ENCODE measurements around the gene SLC16A2.
A peak's percentile ranks its signal among the peaks of the same experiment; 100 is the strongest.

SLC16A2 gene

DNA sequence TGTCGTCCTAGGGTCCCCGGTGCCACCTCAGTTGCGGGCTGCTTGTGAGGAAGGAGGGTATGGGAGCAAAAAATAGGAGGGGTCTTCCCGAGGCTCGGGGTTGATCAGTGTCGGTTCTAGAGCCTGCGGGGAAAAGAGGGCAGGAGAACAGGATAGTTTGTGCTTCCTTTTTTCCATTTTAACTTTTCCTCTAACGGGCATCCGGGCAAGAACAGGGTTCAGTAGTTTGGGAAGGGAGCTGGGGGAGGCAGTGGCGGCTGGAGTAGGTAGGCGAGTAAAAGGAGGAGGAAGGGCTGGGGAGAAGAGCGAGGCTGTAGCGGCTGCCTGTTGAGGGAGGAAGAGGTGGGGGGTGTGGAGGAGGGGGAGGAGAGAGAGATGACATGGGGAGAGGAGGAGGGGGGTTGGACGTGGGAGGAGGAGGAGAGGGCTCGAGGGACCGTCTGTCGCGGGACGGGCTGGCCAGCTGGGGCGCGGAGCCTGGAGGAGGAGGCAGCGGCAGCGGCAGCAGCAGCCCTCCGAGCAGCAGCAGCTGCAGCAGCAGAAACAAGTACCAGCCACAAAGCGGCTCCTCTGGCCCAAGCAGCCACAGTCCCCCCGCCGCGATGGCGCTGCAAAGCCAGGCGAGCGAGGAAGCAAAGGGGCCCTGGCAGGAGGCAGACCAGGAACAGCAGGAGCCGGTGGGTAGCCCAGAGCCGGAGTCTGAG is at the start of gene SLC16A2:
Gene SLC16A2 (plus strand): TSS at position 458 of the 704 bp plus-strand sequence. CDS start 145 bp downstream, at position 603.
- Mint-ChIP-seq H3K27me3 (peaks cover 15% of the 10 kb centered on the region), H3K36me3 (ENCODE audit: low read depth) (no peaks in the 10 kb centered on the region), H3K4me1 (ENCODE audit: low read depth) (peaks cover 13% of the 10 kb centered on the region), H3K27ac (no peak within 1 kb of the TSS), H3K9me3 (no peaks in the 10 kb centered on the region), H3K4me3 (peak within 1 kb of the TSS; percentile 79)

DNA sequence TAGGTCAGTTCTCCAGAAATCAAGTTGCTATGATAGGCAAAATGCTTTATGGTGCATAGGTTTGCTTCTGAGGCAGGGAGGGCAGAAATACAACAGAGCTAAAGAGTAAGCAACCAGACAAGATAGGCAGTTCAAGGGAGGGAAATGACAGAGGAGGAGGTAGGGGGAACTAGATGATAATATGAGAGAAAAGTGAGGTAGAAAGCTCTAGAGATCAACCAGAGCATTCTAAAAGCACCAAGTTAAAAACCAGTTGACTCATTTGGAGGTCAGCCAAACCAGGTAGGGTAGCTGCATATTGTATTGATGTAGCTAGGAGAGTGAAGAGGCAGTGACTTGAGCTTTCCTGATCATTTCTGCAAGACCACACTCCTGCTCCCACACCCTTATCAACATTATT is 49.0 kb upstream of the SLC16A2 start:
- Mint-ChIP-seq H3K4me1 (ENCODE audit: low read depth) (no peaks in the 10 kb centered on the region), H3K27me3 (no peaks in the 10 kb centered on the region), H3K9me3 (no peaks in the 10 kb centered on the region), H3K27ac (peak overlapping the region; percentile 37), H3K4me3 (no peak overlapping the region), H3K36me3 (ENCODE audit: low read depth) (no peaks in the 10 kb centered on the region)

DNA sequence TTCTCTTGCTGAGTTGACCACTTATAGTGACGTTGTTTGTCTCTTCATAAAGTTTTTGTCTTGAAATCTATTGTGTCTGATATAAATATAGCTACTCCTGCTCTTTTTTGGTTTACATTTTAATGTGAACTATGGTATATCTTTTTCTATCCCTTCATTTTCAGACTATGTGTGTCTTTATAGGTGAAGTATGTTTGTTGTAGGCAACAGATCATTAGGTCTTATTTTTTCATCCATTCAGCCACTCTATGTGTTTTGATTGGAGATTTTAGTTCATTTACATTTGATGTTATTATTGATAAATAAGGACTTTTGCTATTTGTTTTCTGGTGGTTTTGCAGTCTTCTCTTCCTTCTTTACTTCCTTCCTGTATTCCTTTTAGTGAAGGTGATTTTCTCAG is 44.0 kb upstream of the SLC16A2 start:
- Mint-ChIP-seq H3K27me3 (no peaks in the 10 kb centered on the region), H3K4me1 (ENCODE audit: low read depth) (no peaks in the 10 kb centered on the region), H3K4me3 (no peak overlapping the region), H3K36me3 (ENCODE audit: low read depth) (no peaks in the 10 kb centered on the region), H3K27ac (no peak overlapping the region), H3K9me3 (no peaks in the 10 kb centered on the region)

DNA sequence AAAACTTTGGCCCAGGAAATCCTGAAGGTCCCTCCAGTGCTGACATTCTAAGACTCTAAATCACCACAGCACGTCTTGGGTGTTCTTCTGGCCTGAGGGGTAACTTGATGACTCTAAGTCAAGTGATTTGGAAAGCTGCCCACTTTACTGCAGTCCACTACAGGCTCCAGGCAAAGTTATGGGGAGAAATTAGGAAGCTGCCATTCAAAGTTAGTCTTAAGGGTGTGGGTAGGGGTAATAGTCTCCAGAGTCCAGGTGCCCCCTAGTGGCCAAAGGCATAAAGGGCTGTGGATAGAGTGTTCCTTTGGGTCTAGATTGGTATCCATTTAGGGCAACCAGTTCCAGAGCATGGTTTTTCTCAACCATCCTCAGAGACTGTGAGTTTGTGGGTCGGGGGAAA is 38.7 kb upstream of the SLC16A2 start:
- H3K27me3 Mint-ChIP-seq = peaks cover 5% of the 10 kb centered on the region
- H3K4me3 Mint-ChIP-seq = no peak overlapping the region
- no peaks in the 10 kb centered on the region for H3K9me3 Mint-ChIP-seq
- H3K36me3 Mint-ChIP-seq (ENCODE audit: low read depth) = no peaks in the 10 kb centered on the region
- H3K27ac Mint-ChIP-seq = no peak overlapping the region
- H3K4me1 Mint-ChIP-seq (ENCODE audit: low read depth) = no peaks in the 10 kb centered on the region

DNA sequence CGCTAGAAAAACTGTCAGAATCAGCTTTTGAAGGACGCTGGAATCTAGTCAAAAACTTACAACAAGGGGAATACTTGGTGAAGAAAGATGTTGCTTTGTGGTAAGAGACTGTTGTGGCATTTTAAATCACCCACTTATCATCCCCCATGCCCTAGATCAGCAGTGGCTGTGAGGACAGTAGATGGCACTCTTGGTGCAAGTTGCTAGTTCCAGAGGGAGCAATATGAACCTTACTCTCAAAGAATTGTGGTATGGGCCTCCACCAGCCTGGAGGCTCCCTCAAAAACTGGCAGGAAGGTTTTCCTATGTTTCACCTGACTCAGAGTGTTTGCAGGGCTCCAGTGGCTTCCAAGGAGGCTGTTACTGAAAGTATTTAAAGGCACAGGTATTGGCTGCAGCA is 37.7 kb upstream of the SLC16A2 start:
- H3K36me3 Mint-ChIP-seq (ENCODE audit: low read depth) = no peaks in the 10 kb centered on the region
- no peak overlapping the region for H3K27ac Mint-ChIP-seq
- peaks cover 5% of the 10 kb centered on the region for H3K27me3 Mint-ChIP-seq
- no peaks in the 10 kb centered on the region for H3K9me3 Mint-ChIP-seq
- H3K4me1 Mint-ChIP-seq (ENCODE audit: low read depth) = no peaks in the 10 kb centered on the region
- H3K4me3 Mint-ChIP-seq = no peak overlapping the region

DNA sequence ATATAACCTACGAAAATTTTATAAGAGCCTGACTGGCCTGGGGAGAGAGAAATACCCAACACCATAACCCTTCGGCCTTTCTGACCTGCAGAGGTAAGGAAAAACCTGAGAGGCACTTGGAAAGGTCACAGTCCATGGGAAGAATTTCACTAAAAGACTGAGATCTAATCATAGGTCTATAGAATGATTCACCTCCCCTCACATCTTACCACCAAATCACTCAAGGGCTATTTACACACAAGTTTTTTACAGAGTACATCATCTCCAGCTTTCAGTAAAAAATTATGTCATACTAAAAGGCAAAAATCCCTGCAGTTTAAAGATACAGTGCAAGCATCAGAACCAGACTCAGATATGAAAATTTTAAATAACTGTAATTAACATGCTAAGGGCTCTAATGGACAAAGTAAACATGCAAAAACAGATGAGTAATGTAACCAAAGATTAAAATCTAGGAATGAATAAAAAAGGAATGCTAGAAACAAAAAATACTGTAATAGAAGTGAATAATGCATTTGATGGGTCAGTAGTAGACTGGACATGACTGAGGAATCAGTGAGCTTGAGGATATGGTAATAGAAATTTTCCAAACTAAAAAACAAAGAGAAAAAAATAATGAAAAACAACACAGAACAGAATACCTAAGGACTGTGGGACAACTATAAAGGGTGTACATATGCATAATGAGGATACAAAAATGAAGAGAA is 32.1 kb upstream of the SLC16A2 start:
- no peaks in the 10 kb centered on the region for H3K36me3 Mint-ChIP-seq (ENCODE audit: low read depth)
- peaks cover 17% of the 10 kb centered on the region for H3K27me3 Mint-ChIP-seq
- H3K27ac Mint-ChIP-seq = no peak overlapping the region
- no peaks in the 10 kb centered on the region for H3K9me3 Mint-ChIP-seq
- H3K4me1 Mint-ChIP-seq (ENCODE audit: low read depth) = no peaks in the 10 kb centered on the region
- H3K4me3 Mint-ChIP-seq = no peak overlapping the region

DNA sequence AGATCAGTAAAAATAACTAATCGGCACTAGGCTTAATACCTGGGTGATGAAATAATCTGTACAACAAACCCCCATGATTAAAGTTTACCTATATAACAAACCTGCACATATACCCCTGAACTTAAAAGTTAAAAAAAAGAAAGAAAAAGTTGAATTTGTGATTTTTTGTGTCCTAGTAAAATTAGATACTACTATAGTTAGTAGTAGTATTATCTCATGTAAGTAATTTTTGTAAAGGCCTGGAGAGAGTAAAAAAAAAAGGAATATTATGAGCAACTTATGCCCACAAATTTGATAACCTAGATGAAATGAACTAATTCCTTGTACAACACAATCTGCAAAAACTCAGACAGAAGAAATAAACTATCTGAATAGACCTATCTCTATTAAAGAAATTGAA is 25.7 kb upstream of the SLC16A2 start:
- no peaks in the 10 kb centered on the region for H3K9me3 Mint-ChIP-seq
- no peak overlapping the region for H3K27ac Mint-ChIP-seq
- no peak overlapping the region for H3K4me3 Mint-ChIP-seq
- no peaks in the 10 kb centered on the region for H3K36me3 Mint-ChIP-seq (ENCODE audit: low read depth)
- no peaks in the 10 kb centered on the region for H3K4me1 Mint-ChIP-seq (ENCODE audit: low read depth)
- H3K27me3 Mint-ChIP-seq = peaks cover 10% of the 10 kb centered on the region

DNA sequence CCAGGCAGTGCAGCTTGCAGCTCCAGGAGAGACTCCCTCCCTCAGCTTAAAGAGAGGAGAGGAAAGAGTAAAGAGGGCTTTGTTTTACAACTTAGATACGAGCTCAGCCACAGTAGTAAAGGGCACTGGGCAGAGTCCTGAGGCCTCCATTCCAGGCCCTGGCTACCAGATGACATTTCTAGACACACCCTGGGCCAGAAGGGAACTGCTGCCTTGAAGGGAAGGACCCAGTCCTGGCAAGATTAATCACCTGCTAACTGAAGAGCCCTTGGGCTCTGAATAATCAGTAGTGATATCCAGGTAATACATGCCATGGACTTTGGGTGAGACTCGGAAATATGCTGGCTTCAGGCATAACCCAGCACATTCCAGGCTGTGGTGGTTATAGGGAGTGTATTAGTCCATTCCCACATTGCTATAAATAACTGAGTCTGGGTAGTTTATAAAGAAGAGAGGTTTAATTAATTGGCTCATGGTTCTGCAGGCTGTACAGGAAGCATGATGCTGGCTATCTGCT is 15.3 kb upstream of the SLC16A2 start:
- Mint-ChIP-seq H3K36me3 (ENCODE audit: low read depth) (no peaks in the 10 kb centered on the region), H3K9me3 (no peaks in the 10 kb centered on the region), H3K27me3 (peaks cover 4% of the 10 kb centered on the region), H3K4me1 (ENCODE audit: low read depth) (no peaks in the 10 kb centered on the region), H3K27ac (no peak overlapping the region), H3K4me3 (no peak overlapping the region)

DNA sequence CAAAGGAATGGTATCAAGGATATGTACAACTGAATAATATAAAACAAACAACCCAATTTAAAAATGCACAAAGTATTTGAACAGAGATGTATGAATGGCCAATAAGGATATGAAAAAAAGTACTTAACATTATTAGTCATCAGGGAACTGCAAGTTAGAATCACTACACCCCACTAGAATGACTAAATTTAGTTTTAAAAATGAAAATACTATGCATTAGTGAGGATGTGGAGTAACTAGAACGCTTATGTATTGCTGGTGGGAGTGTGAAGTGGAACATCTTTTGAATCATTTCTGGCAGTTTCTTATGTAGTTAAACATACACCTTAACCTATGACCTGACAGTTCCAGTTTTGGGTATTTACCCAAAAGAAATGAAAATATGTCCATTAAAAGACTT is 13.0 kb upstream of the SLC16A2 start:
- H3K4me1 Mint-ChIP-seq (ENCODE audit: low read depth) = no peaks in the 10 kb centered on the region
- H3K36me3 Mint-ChIP-seq (ENCODE audit: low read depth) = no peaks in the 10 kb centered on the region
- peaks cover 4% of the 10 kb centered on the region for H3K27me3 Mint-ChIP-seq
- H3K9me3 Mint-ChIP-seq = no peaks in the 10 kb centered on the region
- H3K4me3 Mint-ChIP-seq = no peak overlapping the region
- no peak overlapping the region for H3K27ac Mint-ChIP-seq

DNA sequence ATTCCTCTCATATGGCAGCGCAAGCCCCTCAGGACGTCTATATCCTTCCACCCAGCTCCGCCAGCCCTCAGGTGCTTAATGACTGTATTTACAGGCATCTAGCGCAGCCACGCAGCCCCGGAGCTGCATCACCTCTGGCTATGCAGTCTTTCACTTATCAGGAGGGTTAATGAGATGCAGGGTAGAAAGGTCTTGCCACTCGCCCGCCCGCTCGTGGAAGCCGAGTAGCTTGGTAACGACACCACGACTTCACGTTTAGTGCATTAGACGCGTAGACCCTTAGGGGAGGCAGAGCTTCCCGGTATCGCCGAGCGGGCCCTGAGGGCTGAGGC is 1.5 kb upstream of the SLC16A2 start:
- peaks cover 13% of the 10 kb centered on the region for H3K4me1 Mint-ChIP-seq (ENCODE audit: low read depth)
- no peak overlapping the region for H3K27ac Mint-ChIP-seq
- H3K27me3 Mint-ChIP-seq = peaks cover 19% of the 10 kb centered on the region
- no peaks in the 10 kb centered on the region for H3K9me3 Mint-ChIP-seq
- H3K4me3 Mint-ChIP-seq = peak overlapping the region; percentile 73
- no peaks in the 10 kb centered on the region for H3K36me3 Mint-ChIP-seq (ENCODE audit: low read depth)

DNA sequence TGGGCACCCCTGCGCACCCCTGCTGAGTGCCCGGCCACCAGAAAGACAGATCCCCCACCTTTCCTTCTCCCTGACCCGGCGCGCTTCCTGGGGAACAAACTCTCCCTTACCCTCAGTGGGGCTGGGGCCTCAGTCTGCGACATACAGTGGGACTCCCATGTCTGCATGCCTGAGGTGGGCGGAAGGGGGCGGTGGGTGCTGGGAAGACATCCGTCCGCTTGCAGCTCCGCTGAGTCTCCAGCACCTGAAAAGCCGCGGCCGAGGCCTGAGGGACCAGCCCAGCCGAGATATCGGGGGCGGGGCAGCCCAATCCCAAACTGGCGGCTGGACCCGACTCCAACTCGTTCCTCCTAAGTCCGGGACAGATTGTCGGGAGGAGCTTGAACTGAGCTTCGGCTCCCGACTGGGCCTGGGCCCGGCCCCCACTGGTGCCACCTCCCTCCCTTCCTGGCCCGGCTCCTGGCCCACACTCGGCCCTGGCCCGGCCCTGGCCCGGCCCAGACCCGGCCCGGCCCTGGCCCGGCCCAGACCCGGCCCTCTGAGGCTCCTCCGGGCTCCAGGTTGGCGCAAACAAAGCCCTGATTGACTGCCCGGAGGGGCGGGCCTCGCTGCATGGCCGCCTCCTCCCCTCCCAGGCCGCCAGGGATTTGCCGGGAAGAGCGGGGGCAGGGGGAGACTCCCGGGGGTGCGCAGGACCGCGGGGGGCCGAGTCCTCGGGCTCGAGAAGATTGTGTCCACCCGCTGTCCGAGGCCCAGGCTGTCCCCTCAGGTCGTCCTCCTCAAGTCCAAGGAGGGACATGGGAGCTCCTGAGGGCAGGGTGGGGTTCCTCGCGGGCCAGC is 877 bp upstream of the SLC16A2 start:
- H3K27ac Mint-ChIP-seq = no peak overlapping the region
- H3K36me3 Mint-ChIP-seq (ENCODE audit: low read depth) = no peaks in the 10 kb centered on the region
- H3K9me3 Mint-ChIP-seq = no peaks in the 10 kb centered on the region
- H3K4me1 Mint-ChIP-seq (ENCODE audit: low read depth) = peaks cover 13% of the 10 kb centered on the region
- H3K4me3 Mint-ChIP-seq = peak overlapping the region; percentile 79
- peaks cover 15% of the 10 kb centered on the region for H3K27me3 Mint-ChIP-seq

DNA sequence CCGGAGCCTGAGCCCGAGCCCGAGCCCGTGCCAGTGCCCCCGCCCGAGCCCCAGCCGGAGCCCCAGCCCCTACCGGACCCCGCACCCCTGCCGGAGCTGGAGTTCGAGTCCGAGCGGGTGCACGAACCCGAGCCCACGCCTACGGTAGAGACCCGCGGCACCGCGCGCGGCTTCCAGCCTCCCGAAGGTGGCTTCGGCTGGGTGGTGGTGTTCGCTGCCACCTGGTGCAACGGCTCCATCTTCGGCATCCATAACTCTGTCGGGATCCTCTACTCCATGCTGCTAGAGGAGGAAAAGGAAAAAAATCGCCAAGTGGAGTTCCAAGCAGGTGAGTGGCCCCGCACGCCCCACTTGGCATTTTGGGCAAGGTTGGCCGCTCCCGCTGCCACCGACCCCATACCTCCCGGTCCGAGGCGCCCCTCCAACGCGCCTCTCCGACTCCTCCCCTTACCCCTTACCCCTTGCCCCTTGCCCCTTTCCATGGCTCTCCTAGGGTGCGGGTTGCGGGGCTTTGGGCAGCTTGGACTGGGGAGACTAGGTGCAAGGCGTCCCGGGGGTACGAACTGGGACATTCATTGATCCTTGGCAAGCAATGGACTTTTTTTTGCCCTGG is 553 bp downstream of the SLC16A2 start:
- Mint-ChIP-seq H3K4me1 (ENCODE audit: low read depth) (peaks cover 13% of the 10 kb centered on the region), H3K27me3 (peaks cover 15% of the 10 kb centered on the region), H3K27ac (no peak overlapping the region), H3K9me3 (no peaks in the 10 kb centered on the region), H3K36me3 (ENCODE audit: low read depth) (no peaks in the 10 kb centered on the region), H3K4me3 (peak overlapping the region; percentile 79)

DNA sequence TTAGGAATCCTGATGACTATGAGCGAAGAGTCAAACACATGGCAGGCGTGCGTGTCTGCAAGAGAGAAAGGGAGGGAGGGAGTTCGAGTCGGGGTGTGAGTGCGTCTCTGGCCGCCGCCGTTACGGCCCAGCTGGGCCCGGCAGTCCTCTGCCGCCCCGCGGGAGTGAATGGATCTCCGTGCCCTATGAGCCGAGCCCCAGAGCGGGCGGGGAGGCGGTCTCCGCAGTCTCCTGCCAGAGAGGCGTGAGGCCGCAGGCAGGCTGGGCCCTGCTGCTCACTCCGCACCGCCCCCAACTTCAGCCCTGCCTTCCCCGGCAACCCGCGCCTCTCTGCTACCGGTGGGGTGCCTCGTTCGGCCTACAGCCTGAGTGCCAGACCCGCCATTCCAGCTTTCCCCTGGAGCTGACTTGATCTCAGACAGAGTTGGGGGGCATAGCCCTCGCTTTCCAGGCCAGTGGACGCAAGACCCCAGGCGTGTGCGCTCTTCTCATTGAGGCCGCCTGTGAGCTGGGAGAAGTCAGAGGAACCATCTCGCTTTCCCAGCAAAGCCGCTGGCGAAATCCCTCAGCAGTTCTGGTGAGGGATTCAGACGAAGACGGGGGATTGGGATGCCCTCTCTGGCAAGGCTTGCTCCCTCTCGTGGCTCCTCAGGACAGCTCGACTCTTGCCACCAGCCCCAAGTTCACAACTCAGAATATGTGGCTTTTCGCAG is 1.4 kb downstream of the SLC16A2 start:
- Mint-ChIP-seq H3K9me3 (no peaks in the 10 kb centered on the region), H3K36me3 (ENCODE audit: low read depth) (no peaks in the 10 kb centered on the region), H3K27me3 (peaks cover 9% of the 10 kb centered on the region), H3K4me1 (ENCODE audit: low read depth) (peaks cover 13% of the 10 kb centered on the region), H3K4me3 (peak overlapping the region; percentile 79), H3K27ac (no peak overlapping the region)

DNA sequence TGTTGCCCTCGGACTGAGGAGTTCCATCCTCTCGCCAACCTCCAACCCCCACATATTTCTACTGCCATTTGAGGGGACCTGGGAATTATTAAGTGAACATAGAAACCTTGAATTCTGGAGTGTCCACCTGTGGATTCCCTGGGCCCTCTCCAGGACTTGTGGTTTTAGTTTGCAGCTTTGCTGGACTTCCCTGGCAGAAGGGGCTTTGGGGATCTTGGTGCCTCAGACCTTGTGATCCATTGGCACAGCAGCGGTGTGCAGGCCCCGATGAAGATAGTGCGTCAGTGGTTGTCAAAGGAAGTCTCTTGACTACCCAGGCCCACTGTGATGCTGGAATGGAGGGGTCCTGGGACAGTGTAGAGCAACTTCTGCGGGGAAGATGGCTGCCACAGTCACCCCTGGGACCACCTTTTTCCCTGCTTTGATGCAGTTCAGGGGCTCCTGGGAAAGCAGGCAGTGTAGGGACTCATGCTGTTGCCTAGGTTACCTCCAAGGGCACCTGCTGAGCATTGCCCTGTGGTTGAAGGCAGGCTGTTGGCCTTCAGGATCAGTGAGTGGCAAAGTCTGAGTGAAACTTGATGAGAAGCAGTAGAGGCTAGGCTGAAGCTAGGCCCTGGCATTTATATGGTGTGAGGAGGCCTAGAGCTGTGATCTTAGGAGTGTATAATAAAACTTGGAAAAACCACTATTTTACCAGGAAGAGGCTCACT is 2.2 kb downstream of the SLC16A2 start:
- H3K4me3 Mint-ChIP-seq = no peak overlapping the region

More for the DNA sequence above, 2.2 kb downstream of the SLC16A2 start:
- H3K9me3 Mint-ChIP-seq = no peaks in the 10 kb centered on the region
- H3K36me3 Mint-ChIP-seq (ENCODE audit: low read depth) = no peaks in the 10 kb centered on the region
- peaks cover 8% of the 10 kb centered on the region for H3K27me3 Mint-ChIP-seq
- peaks cover 13% of the 10 kb centered on the region for H3K4me1 Mint-ChIP-seq (ENCODE audit: low read depth)
- no peak overlapping the region for H3K27ac Mint-ChIP-seq

Measured in stimulated activated naive CD8-positive, alpha-beta T cell treated with anti-CD3 and anti-CD28 coated beads, Interleukin-15, Interleukin-2, amounts not matched to agents 100 ng/mL and 50 ng/mL, for 24 hours (primary cell).